Neuronal stem cell (in vitro differentiated cells): ENCODE measurements around the gene BRSK2.
A peak's percentile ranks its signal among the peaks of the same experiment; 100 is the strongest.

Experiments used
- DNase-seq: peaks from one replicate; pipeline ENCODE4 v3.0.0-alpha.2; 2013; ENCODE audit warnings: low spot score
- H2AFZ ChIP-seq: one replicate; pipeline ENCODE4 v1.6.1; 2013; ENCODE audit warnings: mild to moderate bottlenecking, low read length, inconsistent platforms
- H2AK5ac ChIP-seq: 2 replicates; pipeline ENCODE4 v1.6.1; 2013; ENCODE audit warnings: low read depth, mild to moderate bottlenecking, inconsistent platforms, low read length, moderate library complexity, mixed read lengths
- H2BK120ac ChIP-seq: 2 replicates; pipeline ENCODE4 v1.6.1; 2013; ENCODE audit warnings: low read depth, mild to moderate bottlenecking, inconsistent platforms, low read length, moderate library complexity, mixed read lengths
- H2BK12ac ChIP-seq: one replicate; pipeline ENCODE4 v1.6.1; 2013; ENCODE audit warnings: low read length, inconsistent platforms
- H2BK15ac ChIP-seq: 2 replicates; pipeline ENCODE4 v1.6.1; 2013; ENCODE audit warnings: mild to moderate bottlenecking, low read length, inconsistent platforms, mixed read lengths
- H2BK5ac ChIP-seq: one replicate; pipeline ENCODE4 v1.6.1; 2013; ENCODE audit warnings: inconsistent platforms, mild to moderate bottlenecking, low read length, moderate library complexity
- H3K14ac ChIP-seq: one replicate; pipeline ENCODE4 v1.6.1; 2013; ENCODE audit warnings: low read length, inconsistent platforms
- H3K18ac ChIP-seq: 2 replicates; pipeline ENCODE4 v1.6.1; 2013; ENCODE audit warnings: low read length, inconsistent platforms
- H3K23ac ChIP-seq: 2 replicates; pipeline ENCODE4 v1.6.1; 2013; ENCODE audit warnings: low read depth, mild to moderate bottlenecking, mixed read lengths, low read length, inconsistent platforms; ENCODE audit not compliant: poor library complexity
- H3K27ac ChIP-seq: replicated peaks from 3 replicates; pipeline ENCODE4 v1.5.1; 2013; ENCODE audit warnings: low read length, inconsistent platforms
- H3K27me3 ChIP-seq, 3 experiments: 2 replicates each; pipeline ENCODE4 v1.6.1; 2013; ENCODE audit warnings: low read length in 3 of 3, mild to moderate bottlenecking in 2 of 3, inconsistent platforms in 1 of 3, low read depth in 1 of 3, mixed read lengths in 1 of 3, moderate library complexity in 1 of 3; ENCODE audit not compliant: control insufficient read depth in 3 of 3, insufficient read depth in 3 of 3
- H3K36me3 ChIP-seq, 2 donors: replicated peaks in 1 of 2; 2 replicates each; pipeline ENCODE4 v1.6.1; 2013; ENCODE audit warnings: low read length in 2 of 2; ENCODE audit not compliant: control insufficient read depth in 2 of 2, insufficient read depth in 2 of 2
- H3K4ac ChIP-seq: 2 replicates; pipeline ENCODE4 v1.6.1; 2013; ENCODE audit warnings: inconsistent platforms, mild to moderate bottlenecking, low read length, moderate library complexity
- H3K4me1 ChIP-seq, 2 donors: 1 replicate in 1 of 2; 2 replicates in 1 of 2; pipeline ENCODE4 v1.6.1; 2013; ENCODE audit warnings: low read length in 2 of 2, low read depth in 1 of 2; ENCODE audit not compliant: control insufficient read depth in 2 of 2, insufficient read depth in 1 of 2
- H3K4me2 ChIP-seq: one replicate; pipeline ENCODE4 v1.6.1; 2013; ENCODE audit warnings: mild to moderate bottlenecking, low read length, inconsistent platforms; ENCODE audit not compliant: insufficient read depth, poor library complexity, severe bottlenecking
- H3K4me3 ChIP-seq, 2 donors: 2 replicates each; pipeline ENCODE4 v1.5.1; 2013; ENCODE audit warnings: low read length in 2 of 2, mild to moderate bottlenecking in 2 of 2, inconsistent platforms in 1 of 2, moderate library complexity in 1 of 2
- H3K79me1 ChIP-seq: one replicate; pipeline ENCODE4 v1.6.1; 2013; ENCODE audit warnings: low read depth, mild to moderate bottlenecking, inconsistent platforms, low read length, moderate library complexity
- H3K9ac ChIP-seq: one replicate; pipeline ENCODE4 v1.6.1; 2013; ENCODE audit warnings: mild to moderate bottlenecking, low read depth, low read length, inconsistent platforms; ENCODE audit not compliant: poor library complexity
- H3K9me3 ChIP-seq, 2 donors: replicated peaks in 1 of 2; 2 replicates each; pipeline versions ENCODE3 to v1.6.1; 2013; ENCODE audit warnings: low read length in 2 of 2, mild to moderate bottlenecking in 2 of 2, inconsistent platforms in 1 of 2, low read depth in 1 of 2, mixed read lengths in 1 of 2, moderate library complexity in 1 of 2; ENCODE audit not compliant: control insufficient read depth in 2 of 2, insufficient read depth in 1 of 2
- H4K8ac ChIP-seq: one replicate; pipeline ENCODE4 v1.6.1; 2013; ENCODE audit warnings: low read depth, mild to moderate bottlenecking, inconsistent platforms, low read length, moderate library complexity
- H4K91ac ChIP-seq: one replicate; pipeline ENCODE4 v1.6.1; 2013; ENCODE audit warnings: low read length, low read depth, mild to moderate bottlenecking, inconsistent platforms; ENCODE audit not compliant: poor library complexity
- WGBS, 2 donors: extraction: QIAGEN DNeasy Blood & Tissue Kit; methylation state at CpG; one replicate each; pipeline ENCODE4 v1.1.7; 2013; ENCODE audit warnings: missing lambda C conversion rate in 2 of 2, mixed read lengths in 1 of 2; ENCODE audit not compliant: insufficient read length in 2 of 2, insufficient replicate concordance in 1 of 2; ENCODE audit errors: extremely low coverage in 2 of 2; 5-methylcytosine and 5-hydroxymethylcytosine counted together

BRSK2 gene

GRCh38 chr11:1392111-1392510 is 2.4 kb downstream of the BRSK2 start:
- Histone ChIP-seq H4K91ac (no peak overlapping the region), H2BK5ac (no peak overlapping the region), H3K79me1 (peaks cover 37% of the 10 kb centered on the region), H3K18ac (no peak overlapping the region), H3K4me2 (no peak overlapping the region), H2BK120ac (no peak overlapping the region), H2BK15ac (no peak overlapping the region), H3K4me3 (no peak overlapping the region), H2BK12ac (no peak overlapping the region), H3K27ac (no peak overlapping the region), H3K4ac (no peak overlapping the region), H3K9me3 (peaks cover 2% of the 10 kb centered on the region in 2 donors), H3K4me1 (peaks cover 15 to 17% of the 10 kb centered on the region in 2 donors), H3K23ac (no peak overlapping the region), H3K9ac (peak overlapping the region; percentile 10), H2AK5ac (no peak overlapping the region), H4K8ac (no peak overlapping the region), H3K14ac (peak overlapping the region; percentile 75), H2AFZ (no peak overlapping the region), H3K27me3 (peaks cover 0 to 20% (median 0%) of the 10 kb centered on the region in 3 experiments), H3K36me3 (peaks cover 0 to 12% of the 10 kb centered on the region in 2 donors)
- no CpG with 5 or more reads among the region's 12 CpGs for WGBS, 2 donors
- no peak for DNase-seq

- H3K4me3 ChIP-seq: no peak overlapping the region
- no peak for DNase-seq
- H3K23ac ChIP-seq: peak overlapping the region; percentile 25
- no CpG with 5 or more reads among the region's 21 CpGs for WGBS, 2 donors
- H3K18ac ChIP-seq: no peak overlapping the region
- peaks cover 2% of the 10 kb centered on the region in 2 donors for H3K9me3 ChIP-seq
- no peak overlapping the region for H4K91ac ChIP-seq
- no peak overlapping the region for H2BK12ac ChIP-seq
- peak overlapping the region; percentile 10 for H3K9ac ChIP-seq
- no peak overlapping the region for H2BK15ac ChIP-seq
- peaks cover 0 to 17% (median 0%) of the 10 kb centered on the region in 3 experiments for H3K27me3 ChIP-seq
- peaks cover 0 to 12% of the 10 kb centered on the region in 2 donors for H3K36me3 ChIP-seq
- no peak overlapping the region for H2BK120ac ChIP-seq
- no peak overlapping the region for H3K27ac ChIP-seq
- no peak overlapping the region for H3K4me2 ChIP-seq
- H3K79me1 ChIP-seq: peaks cover 41% of the 10 kb centered on the region
- no peak overlapping the region for H2AK5ac ChIP-seq
- H2BK5ac ChIP-seq: no peak overlapping the region
- H2AFZ ChIP-seq: no peak overlapping the region
- H4K8ac ChIP-seq: no peak overlapping the region
- peaks cover 14 to 15% of the 10 kb centered on the region in 2 donors for H3K4me1 ChIP-seq
- H3K4ac ChIP-seq: no peak overlapping the region
- no peak overlapping the region for H3K14ac ChIP-seq
Observed at GRCh38 chr11:1392561-1392960, 2.8 kb downstream of the BRSK2 start.

- Histone ChIP-seq H3K4me3 (peak overlapping the region in 1 of 2 donors; percentile 16), H3K27me3 (peaks cover 0 to 11% (median 0%) of the 10 kb centered on the region in 3 experiments), H4K91ac (no peak overlapping the region), H3K18ac (no peak overlapping the region), H4K8ac (no peak overlapping the region), H3K36me3 (peaks cover 0 to 12% of the 10 kb centered on the region in 2 donors), H2BK12ac (no peak overlapping the region), H2BK120ac (no peak overlapping the region), H3K79me1 (peaks cover 46% of the 10 kb centered on the region), H3K4me2 (no peak overlapping the region), H2AFZ (no peak overlapping the region), H3K4me1 (peaks cover 8 to 15% of the 10 kb centered on the region in 2 donors), H3K23ac (peak overlapping the region; percentile 25), H3K4ac (no peak overlapping the region), H3K9me3 (peaks cover 2% of the 10 kb centered on the region in 2 donors), H3K27ac (no peak overlapping the region), H3K9ac (no peak overlapping the region), H2AK5ac (no peak overlapping the region), H2BK15ac (no peak overlapping the region), H2BK5ac (no peak overlapping the region), H3K14ac (no peak overlapping the region)
- DNase-seq: no peak
- WGBS, 2 donors: no CpG with 5 or more reads among the region's 19 CpGs
Observed at GRCh38 chr11:1393038-1393710, 3.4 kb downstream of the BRSK2 start.

- WGBS, 2 donors: no CpG with 5 or more reads among the region's 29 CpGs
- H3K27ac ChIP-seq: no peak overlapping the region
- H3K36me3 ChIP-seq: peaks cover 0 to 12% of the 10 kb centered on the region in 2 donors
- H4K91ac ChIP-seq: no peak overlapping the region
- H3K79me1 ChIP-seq: peaks cover 54% of the 10 kb centered on the region
- H2AK5ac ChIP-seq: no peak overlapping the region
- no peak overlapping the region for H2AFZ ChIP-seq
- H2BK120ac ChIP-seq: no peak overlapping the region
- no peak overlapping the region for H3K4me3 ChIP-seq
- peak overlapping the region; percentile 21 for H3K14ac ChIP-seq
- H3K27me3 ChIP-seq: peaks cover 0 to 3% (median 0%) of the 10 kb centered on the region in 3 experiments
- peak overlapping the region; percentile 38 for H3K18ac ChIP-seq
- H3K9me3 ChIP-seq: peaks cover 2% of the 10 kb centered on the region in 2 donors
- no peak overlapping the region for H2BK15ac ChIP-seq
- DNase-seq: no peak
- peaks cover 0 to 7% of the 10 kb centered on the region in 2 donors for H3K4me1 ChIP-seq
- no peak overlapping the region for H2BK5ac ChIP-seq
- peak overlapping the region; percentile 65 for H3K23ac ChIP-seq
- no peak overlapping the region for H2BK12ac ChIP-seq
- H3K4me2 ChIP-seq: no peak overlapping the region
- no peak overlapping the region for H3K9ac ChIP-seq
- H3K4ac ChIP-seq: no peak overlapping the region
- H4K8ac ChIP-seq: peak overlapping the region; percentile 43
Observed at GRCh38 chr11:1394936-1395772, 5.4 kb downstream of the BRSK2 start.
